ENCODE measurements around the gene RSPO4.

The RSPO4 gene

DNA sequence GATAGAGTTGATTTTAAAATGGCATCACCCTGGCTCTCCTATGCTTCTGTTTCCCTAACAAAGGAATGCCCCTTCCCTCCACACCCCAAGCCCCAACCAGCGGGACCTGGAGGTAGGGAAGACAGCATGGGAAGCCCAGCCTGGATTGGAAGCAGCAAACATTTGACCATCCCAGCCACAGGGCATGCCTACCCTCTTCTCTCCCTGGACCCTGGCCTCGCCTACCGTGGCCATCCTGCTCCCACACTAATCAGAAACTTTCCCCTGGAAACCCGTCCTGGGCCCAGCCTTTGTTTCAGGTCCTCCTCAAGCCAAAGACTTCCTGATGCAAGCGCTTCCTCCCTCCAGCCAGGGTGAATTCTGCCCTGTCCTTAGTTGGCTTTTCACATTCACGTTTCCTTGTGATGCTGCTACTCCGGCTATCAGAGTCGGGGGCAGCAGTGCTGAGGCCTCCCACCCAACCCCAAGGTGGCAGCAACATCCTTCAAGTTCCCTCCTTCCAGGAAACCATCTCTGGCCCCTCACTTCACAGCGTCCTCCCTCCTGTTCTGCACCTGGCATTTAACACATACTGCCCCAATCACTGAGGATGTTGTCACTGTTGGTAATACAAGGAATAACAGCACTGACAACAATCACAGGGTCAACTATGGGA, 67.8 kb downstream of the RSPO4 start:
- H3K36me3 ChIP-seq (replicated peaks) = no peaks in the 10 kb centered on the region
- no peak overlapping the region for H3K27ac ChIP-seq
- no peaks in the 10 kb centered on the region for H3K27me3 ChIP-seq (replicated peaks)
- in situ Hi-C loops (cut with HindIII; ENCODE audit: low pct_ligation_motif_present, low sequenced_read_pairs) = no loop called here
- no peak for DNase-seq
- no peak overlapping the region for H3K4me3 ChIP-seq (ENCODE audit: low read depth, low read length)
- TF ChIP-seq, protein P1, sequence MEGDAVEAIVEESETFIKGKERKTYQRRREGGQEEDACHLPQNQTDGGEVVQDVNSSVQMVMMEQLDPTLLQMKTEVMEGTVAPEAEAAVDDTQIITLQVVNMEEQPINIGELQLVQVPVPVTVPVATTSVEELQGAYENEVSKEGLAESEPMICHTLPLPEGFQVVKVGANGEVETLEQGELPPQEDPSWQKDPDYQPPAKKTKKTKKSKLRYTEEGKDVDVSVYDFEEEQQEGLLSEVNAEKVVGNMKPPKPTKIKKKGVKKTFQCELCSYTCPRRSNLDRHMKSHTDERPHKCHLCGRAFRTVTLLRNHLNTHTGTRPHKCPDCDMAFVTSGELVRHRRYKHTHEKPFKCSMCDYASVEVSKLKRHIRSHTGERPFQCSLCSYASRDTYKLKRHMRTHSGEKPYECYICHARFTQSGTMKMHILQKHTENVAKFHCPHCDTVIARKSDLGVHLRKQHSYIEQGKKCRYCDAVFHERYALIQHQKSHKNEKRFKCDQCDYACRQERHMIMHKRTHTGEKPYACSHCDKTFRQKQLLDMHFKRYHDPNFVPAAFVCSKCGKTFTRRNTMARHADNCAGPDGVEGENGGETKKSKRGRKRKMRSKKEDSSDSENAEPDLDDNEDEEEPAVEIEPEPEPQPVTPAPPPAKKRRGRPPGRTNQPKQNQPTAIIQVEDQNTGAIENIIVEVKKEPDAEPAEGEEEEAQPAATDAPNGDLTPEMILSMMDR (IDR thresholded peaks at IDR 0.05; ENCODE audit: low read depth, low read length, missing control alignments) = no peak

DNA sequence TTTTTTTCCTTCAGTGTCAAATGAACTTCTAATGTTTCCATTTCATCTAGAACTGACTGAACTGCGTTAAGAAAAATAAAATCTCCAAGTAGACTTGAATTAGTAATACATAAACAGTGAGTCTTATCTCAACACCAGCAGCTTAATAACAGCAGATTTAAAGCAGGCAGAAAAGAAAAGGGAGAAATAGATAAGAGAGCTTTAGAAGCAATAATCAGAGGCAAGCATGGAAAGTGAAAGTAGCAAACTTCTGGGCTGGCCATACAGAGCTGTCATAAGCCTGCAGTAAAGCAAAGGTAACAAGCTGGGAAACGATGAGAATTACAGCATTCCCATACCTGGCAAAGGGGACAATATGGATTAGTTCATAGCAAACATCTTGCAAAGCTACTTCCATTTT, 69.1 kb downstream of the RSPO4 start:
- in situ Hi-C loops (cut with HindIII; ENCODE audit: low pct_ligation_motif_present, low sequenced_read_pairs) = no loop called here
- Histone ChIP-seq H3K4me3 (ENCODE audit: low read depth, low read length) (no peak overlapping the region), H3K27me3 (replicated peaks) (no peaks in the 10 kb centered on the region), H3K27ac (no peak overlapping the region), H3K36me3 (replicated peaks) (no peaks in the 10 kb centered on the region)
- no peak for DNase-seq
- TF ChIP-seq, protein P1 (IDR thresholded peaks at IDR 0.05; ENCODE audit: low read depth, low read length, missing control alignments) = no peak

- in situ Hi-C loops (cut with HindIII; ENCODE audit: low pct_ligation_motif_present, low sequenced_read_pairs) = no loop called here
- no peak for DNase-seq
- Histone ChIP-seq H3K27me3 (replicated peaks) (no peaks in the 10 kb centered on the region), H3K4me3 (ENCODE audit: low read depth, low read length) (no peak overlapping the region), H3K36me3 (replicated peaks) (no peaks in the 10 kb centered on the region), H3K27ac (no peak overlapping the region)
- TF ChIP-seq, protein P1 (IDR thresholded peaks at IDR 0.05; ENCODE audit: low read depth, low read length, missing control alignments) = no peak
Observed at GRCh38 chr20:931401-931800, 70.7 kb downstream of the RSPO4 start.

DNA sequence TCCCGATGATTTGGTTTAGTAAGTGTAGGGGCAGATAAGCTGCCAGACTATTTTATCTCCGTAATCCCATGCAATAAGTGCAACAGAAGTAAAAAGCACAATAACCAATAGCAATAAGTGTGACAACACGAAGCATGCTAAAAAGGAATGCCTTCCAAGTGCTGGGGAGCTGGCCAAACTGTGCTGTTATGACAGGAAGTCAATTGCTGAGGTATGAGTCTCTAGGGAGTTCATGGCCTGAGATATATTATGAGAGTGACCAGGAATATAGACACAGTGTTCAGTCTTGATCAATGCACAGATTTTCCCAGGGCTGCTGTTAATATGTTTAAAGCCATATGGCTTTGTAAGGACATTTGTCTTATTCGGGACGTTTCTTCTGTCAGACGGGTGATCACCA, 75.4 kb downstream of the RSPO4 start:
- no peaks in the 10 kb centered on the region for H3K36me3 ChIP-seq (replicated peaks)
- in situ Hi-C loops (cut with HindIII; ENCODE audit: low pct_ligation_motif_present, low sequenced_read_pairs) = no loop called here
- TF ChIP-seq, protein P1 (IDR thresholded peaks at IDR 0.05; ENCODE audit: low read depth, low read length, missing control alignments) = no peak
- DNase-seq = no peak
- no peak overlapping the region for H3K4me3 ChIP-seq (ENCODE audit: low read depth, low read length)
- H3K27ac ChIP-seq = no peak overlapping the region
- no peaks in the 10 kb centered on the region for H3K27me3 ChIP-seq (replicated peaks)

DNA sequence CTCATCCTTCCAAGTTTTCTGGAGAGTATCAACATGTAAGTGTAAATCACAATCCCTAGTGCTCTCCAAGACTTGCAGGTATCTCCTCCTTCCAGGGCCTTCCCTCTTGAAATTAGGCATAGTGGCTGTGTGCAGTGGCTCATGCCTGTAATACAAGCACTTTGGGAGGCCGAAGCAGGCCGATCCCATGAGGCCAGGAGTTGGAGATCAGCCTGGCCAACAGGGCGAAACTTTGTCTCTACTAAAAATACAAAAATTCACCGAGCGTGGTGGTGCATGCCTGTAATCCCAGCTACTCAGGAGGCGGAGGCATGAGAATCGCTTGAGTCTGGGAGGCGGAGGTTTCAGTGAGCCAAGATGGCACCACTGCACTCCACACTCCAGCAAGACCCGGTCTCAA, 76.6 kb downstream of the RSPO4 start:
- Histone ChIP-seq H3K4me3 (ENCODE audit: low read depth, low read length) (no peak overlapping the region), H3K27ac (no peak overlapping the region), H3K27me3 (replicated peaks) (no peaks in the 10 kb centered on the region), H3K36me3 (replicated peaks) (no peaks in the 10 kb centered on the region)
- TF ChIP-seq, protein P1 (IDR thresholded peaks at IDR 0.05; ENCODE audit: low read depth, low read length, missing control alignments) = no peak
- in situ Hi-C loops (cut with HindIII; ENCODE audit: low pct_ligation_motif_present, low sequenced_read_pairs) = no loop called here
- no peak for DNase-seq

DNA sequence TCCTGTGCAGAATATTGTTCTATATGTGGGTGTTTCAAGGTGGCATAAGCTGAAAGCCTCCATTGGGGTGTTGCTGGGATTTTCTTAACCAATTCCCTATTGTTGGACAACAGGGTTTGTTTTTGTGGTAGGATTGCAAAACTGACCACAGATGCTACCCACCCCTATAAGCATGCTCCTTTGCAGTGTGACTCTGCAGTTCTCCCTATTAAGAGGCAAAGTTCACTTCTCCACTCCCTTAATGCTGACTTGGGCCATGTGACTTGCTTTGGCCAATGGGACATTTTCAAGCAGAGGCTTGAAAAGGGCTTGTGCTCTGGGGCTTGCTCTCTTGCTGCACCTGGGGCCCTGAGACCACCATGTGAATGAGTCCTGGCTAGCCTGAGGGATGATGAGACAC, 77.5 kb downstream of the RSPO4 start:
- Histone ChIP-seq H3K27me3 (replicated peaks) (no peaks in the 10 kb centered on the region), H3K4me3 (ENCODE audit: low read depth, low read length) (no peak overlapping the region), H3K36me3 (replicated peaks) (no peaks in the 10 kb centered on the region), H3K27ac (no peak overlapping the region)
- TF ChIP-seq, protein P1 (IDR thresholded peaks at IDR 0.05; ENCODE audit: low read depth, low read length, missing control alignments) = no peak
- DNase-seq = no peak
- in situ Hi-C loops (cut with HindIII; ENCODE audit: low pct_ligation_motif_present, low sequenced_read_pairs) = no loop called here
